H1 (cell line): Measurements from ENCODE around the gene ARHGEF16. TPM values are rescaled to one million over a fixed set of nuclear protein-coding genes. Genes with fewer than 3 reads are reported as not detected.

Experiments
- BACH1 ChIP-seq: IDR thresholded peaks from 2 replicates; pipeline ENCODE4 v1.6.1; 2012; ENCODE audit warnings: low read length, improper control_type of control experiment
- GABPA ChIP-seq: IDR thresholded peaks from 2 replicates; pipeline ENCODE4 v1.6.1; 2011; ENCODE audit warnings: mild to moderate bottlenecking, low read length, moderate library complexity, borderline replicate concordance; ENCODE audit not compliant: insufficient read depth
- TAF7 ChIP-seq: optimal IDR thresholded peaks from 2 replicates; pipeline ENCODE3; 2011; ENCODE audit warnings: low read depth, mild to moderate bottlenecking, inconsistent platforms, low read length, moderate library complexity, borderline replicate concordance
- polyA plus RNA-seq, 7 experiments: library from polyadenylated mRNA; depleted of rRNA in 3 of 7; stranded (reverse) in 5 of 7; unstranded in 2 of 7; fragments of >200 nt in 5 of 7; fragments of 200-250 nt in 2 of 7; gene quantifications; 1 replicate in 5 of 7; 2 replicates in 1 of 7; 4 replicates in 1 of 7; pipeline versions ENCODE4 v1.2.1 to v1.2.3, GENCODE V29; 2011 to 2013; ENCODE audit warnings: missing spikeins in 2 of 7, mixed read lengths in 2 of 7
- total RNA-seq: library from RNA; stranded (reverse); fragmentation: NEBNext Ultra II Directional; extraction: Animal tissue kit (Norgen Biotek cat#: 25700); gene quantifications from 2 replicates; pipeline ENCODE4 v1.2.1, GENCODE V29; 2021

The ARHGEF16 gene
- total and polyA plus RNA-seq, 2 of the 8 experiments (the other 6 are each of a cell fraction or from before 2014, with no cell fraction given) = 18.3 to 20.7 TPM

DNA sequence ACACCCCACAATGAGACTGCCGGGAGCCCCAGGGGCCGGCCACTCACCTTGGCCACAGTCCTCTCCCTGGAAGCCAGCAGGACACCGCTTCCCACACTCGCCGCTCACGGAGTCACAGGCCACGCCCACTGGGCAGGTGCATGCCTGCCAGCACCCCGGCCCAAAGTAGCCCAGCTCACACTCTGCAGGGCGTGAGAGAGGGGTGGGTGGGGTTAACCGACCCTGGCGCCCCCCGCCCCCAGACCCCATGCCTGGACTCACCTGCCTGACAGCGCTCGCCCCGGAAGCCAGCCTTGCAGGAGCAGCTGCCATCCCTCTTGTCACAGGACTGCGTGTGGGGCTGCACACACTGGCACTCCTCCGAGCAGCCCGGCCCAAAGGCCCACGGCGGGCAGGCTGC, 50.7 kb downstream of the ARHGEF16 start (continued):
- TF ChIP-seq GABPA (no peak), BACH1 (no peak), TAF7 (no peak)
